GM21390 (cell line): ENCODE measurements around the gene RNF151.
A peak's percentile ranks its signal among the peaks of the same experiment; 100 is the strongest.

Experiments used
- ATAC-seq: cut with Tn5 transposase; IDR thresholded peaks from one replicate; pipeline ENCODE4 v1.9.1; 2021; ENCODE audit not compliant: unreplicated experiment

Gene RNF151

GRCh38 chr16:1991135-1991551 is 24.5 kb downstream of the RNF151 start:
- ATAC-seq: peak; percentile 28

- no peak for ATAC-seq
Observed at GRCh38 chr16:1991588-1991947, 24.9 kb downstream of the RNF151 start.

- peak; percentile 42 for ATAC-seq
Observed at GRCh38 chr16:1991948-1992703, 25.5 kb downstream of the RNF151 start.

GRCh38 chr16:1992704-1993317 is 26.2 kb downstream of the RNF151 start:
- ATAC-seq: no peak

- ATAC-seq: no peak
Observed at GRCh38 chr16:1993731-1994131, 27.1 kb downstream of the RNF151 start.

GRCh38 chr16:1997494-1998359 is 31.1 kb downstream of the RNF151 start:
- ATAC-seq: no peak

GRCh38 chr16:1998360-1998835 is 31.7 kb downstream of the RNF151 start:
- ATAC-seq: no peak

GRCh38 chr16:1998852-1999801 is 32.5 kb downstream of the RNF151 start:
- no peak for ATAC-seq

GRCh38 chr16:1999866-2000514 is 33.3 kb downstream of the RNF151 start:
- ATAC-seq: no peak

GRCh38 chr16:2001035-2001434 is 34.4 kb downstream of the RNF151 start:
- ATAC-seq: no peak

GRCh38 chr16:2001456-2002355 is 35.0 kb downstream of the RNF151 start:
- no peak for ATAC-seq

- ATAC-seq: no peak
Observed at GRCh38 chr16:2002406-2003230, 36.0 kb downstream of the RNF151 start.

GRCh38 chr16:2003231-2003826 is 36.7 kb downstream of the RNF151 start:
- ATAC-seq: no peak

- peak; percentile 63 for ATAC-seq
Observed at GRCh38 chr16:2003827-2004641, 37.4 kb downstream of the RNF151 start.

GRCh38 chr16:2004795-2005517 is 38.3 kb downstream of the RNF151 start:
- no peak for ATAC-seq

GRCh38 chr16:2005646-2006045 is 39.0 kb downstream of the RNF151 start:
- ATAC-seq: no peak
